Body of pancreas (tissue), 4 donors: ENCODE measurements around the gene STIMATE.

ENCODE experiments used
- CTCF ChIP-seq, 7 experiments: fragments of 450-650 bp in 4 of 7; fragments of 200-600 bp in 3 of 7; sonication (generic) in 3 of 7; IDR thresholded peaks; one replicate each; pipeline ENCODE4 v1.5.1; 2016 to 2019; ENCODE audit warnings: antibody characterized with exemption in 7 of 7
- POLR2A ChIP-seq, 3 donors: fragments of 450-650 bp; IDR thresholded peaks; one replicate each; pipeline ENCODE4 v1.6.1; 2016; ENCODE audit warnings: antibody characterized with exemption in 3 of 3, mild to moderate bottlenecking in 2 of 3

DNA sequence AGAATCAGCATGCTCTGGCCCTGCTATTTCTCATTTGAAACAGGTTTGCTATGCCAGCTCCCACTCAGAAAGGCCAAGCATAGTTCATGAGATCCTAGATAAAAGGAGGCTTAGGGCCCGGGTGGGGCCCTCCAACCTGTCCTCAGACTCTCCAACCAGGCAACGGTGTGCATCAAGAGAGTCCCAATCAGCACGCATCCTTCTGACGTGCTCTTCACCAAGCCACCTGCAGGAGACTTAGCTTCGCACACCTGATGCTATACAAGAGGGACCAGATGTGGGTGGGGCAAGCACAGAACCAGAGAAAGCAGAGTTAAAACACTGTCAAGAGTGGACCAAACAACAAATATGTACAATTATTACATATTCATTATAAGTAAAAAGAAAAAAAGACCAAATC lies 17.3 kb downstream of the STIMATE start:
- TF ChIP-seq CTCF (IDR thresholded peaks at IDR 0.05) (no peak), POLR2A (IDR thresholded peaks at IDR 0.05) (no peak)
